ENCODE data around the gene GABRR3. TPM values are rescaled to one million over a fixed set of nuclear protein-coding genes. Genes with fewer than 3 reads are reported as not detected.

GABRR3 gene
- total RNA-seq, 1 donor from 2014 or later = 0.05 TPM

- Mint-ChIP-seq H3K27me3 (no peaks in the 10 kb centered on the region), H3K4me3 (peak overlapping the region; percentile 94)
- intact Hi-C loops (cut with micrococcal nuclease) = loop anchor here (1.0 to 5.0 kb wide), 6 partner anchors 36 to 551 kb away; partner anchors contain the start of gene CLDND1
Measured at GRCh38 chr3:97970956-97971620, 64.0 kb downstream of the GABRR3 start.

DNA sequence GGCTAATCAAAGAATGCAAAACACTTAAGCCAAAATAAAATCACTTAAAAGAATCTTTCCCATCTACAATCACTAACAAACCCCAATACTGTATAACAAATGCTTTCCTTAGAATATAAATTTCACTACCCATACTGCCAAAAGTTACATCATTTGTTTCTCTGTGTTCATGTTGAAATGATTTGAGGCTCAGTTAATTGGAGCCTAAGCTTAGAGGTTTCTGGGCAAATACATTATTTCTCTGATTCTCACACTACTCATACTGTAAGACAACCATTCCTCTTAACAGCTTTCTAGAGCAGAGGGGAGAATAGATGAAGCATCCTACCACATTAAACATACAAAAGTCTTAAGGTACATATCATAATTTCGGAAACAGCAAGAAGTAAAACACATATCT, 65.0 kb downstream of the GABRR3 start:
- H3K27ac Mint-ChIP-seq = peak overlapping the region; percentile 99
- DNase-seq = no peak
- intact Hi-C loops (cut with micrococcal nuclease) = loop anchor here (2.0 to 5.0 kb wide), 5 partner anchors 37 to 552 kb away; partner anchors contain the start of gene CLDND1
- H3K9me3 Mint-ChIP-seq = peaks cover 5% of the 10 kb centered on the region
- no peaks in the 10 kb centered on the region for H3K27me3 Mint-ChIP-seq
- peaks cover 30% of the 10 kb centered on the region for H3K36me3 Mint-ChIP-seq (ENCODE audit: low read depth)
- H3K4me3 Mint-ChIP-seq = peak overlapping the region; percentile 94
- H3K4me1 Mint-ChIP-seq = peaks cover 75% of the 10 kb centered on the region

More at GRCh38 chr3:97970956-97971620, 64.0 kb downstream of the GABRR3 start:
- DNase-seq = no peak
- H3K4me1 Mint-ChIP-seq = peaks cover 76% of the 10 kb centered on the region
- peak overlapping the region; percentile 99 for H3K27ac Mint-ChIP-seq
- peaks cover 22% of the 10 kb centered on the region for H3K36me3 Mint-ChIP-seq (ENCODE audit: low read depth)
- H3K9me3 Mint-ChIP-seq = peaks cover 5% of the 10 kb centered on the region

DNA sequence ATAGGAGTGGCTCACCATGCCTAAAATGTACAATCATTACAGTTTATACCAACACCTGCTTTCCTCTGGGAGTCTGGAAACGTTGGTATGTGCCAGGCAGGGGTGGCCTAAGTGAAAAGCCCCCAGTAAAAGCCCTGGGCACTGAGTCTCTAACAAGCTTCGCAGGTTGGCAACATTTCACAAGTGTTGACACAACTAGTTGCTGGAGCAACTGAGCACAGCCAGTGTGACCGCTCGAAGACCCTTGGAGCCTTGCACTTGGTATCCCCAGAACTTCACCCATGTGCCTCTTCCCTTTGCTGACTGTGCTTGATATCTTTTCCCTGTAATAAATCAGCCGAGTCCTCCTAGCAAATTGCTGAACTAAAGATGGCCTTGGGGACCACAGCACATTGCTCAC, 65.6 kb downstream of the GABRR3 start:
- Mint-ChIP-seq H3K36me3 (ENCODE audit: low read depth) (peaks cover 34% of the 10 kb centered on the region), H3K4me1 (peaks cover 73% of the 10 kb centered on the region), H3K27me3 (no peaks in the 10 kb centered on the region), H3K9me3 (no peaks in the 10 kb centered on the region), H3K27ac (peak overlapping the region; percentile 99), H3K4me3 (peak overlapping the region; percentile 94)
- intact Hi-C loops (cut with micrococcal nuclease) = loop anchor here (2.0 kb wide), 1 partner anchor 23 kb away; no protein-coding TSS in a partner anchor
- no peak for DNase-seq

DNA sequence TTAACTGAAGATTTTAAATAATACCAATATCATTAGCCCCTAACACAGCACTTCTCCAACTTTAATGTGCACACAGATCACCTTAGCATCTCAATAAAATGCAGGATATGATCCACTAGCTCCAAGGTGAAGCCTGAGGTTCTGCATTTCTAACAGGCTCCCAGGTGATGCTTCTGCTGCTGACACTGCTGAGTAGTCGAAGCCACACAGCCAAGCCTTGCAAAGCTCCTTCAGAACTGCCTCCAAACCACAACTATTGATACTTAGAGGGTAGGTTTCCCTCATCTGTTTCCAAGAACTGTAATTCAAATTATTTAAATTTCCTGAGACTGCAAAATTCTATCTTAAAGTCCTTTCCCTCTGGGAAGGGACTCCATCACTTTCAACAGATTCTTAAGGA, 66.7 kb downstream of the GABRR3 start:
- peak; percentile 78 for DNase-seq
- Mint-ChIP-seq H3K36me3 (ENCODE audit: low read depth) (peaks cover 43% of the 10 kb centered on the region), H3K27ac (peak overlapping the region; percentile 99), H3K4me1 (peaks cover 71% of the 10 kb centered on the region), H3K9me3 (no peaks in the 10 kb centered on the region), H3K4me3 (peak overlapping the region; percentile 94), H3K27me3 (no peaks in the 10 kb centered on the region)
- intact Hi-C loops (cut with micrococcal nuclease) = loop anchor here (2.0 kb wide), 1 partner anchor 22 kb away; no protein-coding TSS in a partner anchor

DNA sequence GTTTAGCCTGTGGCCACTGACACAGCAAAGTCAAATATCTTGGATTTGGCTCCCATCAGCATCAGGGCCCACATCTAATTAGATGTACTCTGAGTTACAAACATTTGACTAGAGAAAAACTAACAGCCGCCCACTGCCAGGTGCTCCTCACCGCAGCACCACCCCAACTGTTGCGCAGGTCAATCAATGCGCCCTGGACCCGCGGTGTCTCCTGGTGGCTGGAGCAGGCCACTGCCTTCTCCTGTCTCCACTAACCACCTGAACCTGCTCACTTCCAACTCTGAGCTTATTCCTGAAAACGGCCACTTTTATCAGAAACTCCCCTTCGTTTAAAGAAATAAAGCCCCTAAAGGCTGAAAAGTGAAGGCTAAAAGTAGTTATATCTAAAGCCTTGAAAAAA, 67.1 kb downstream of the GABRR3 start:
- Mint-ChIP-seq H3K4me3 (peak overlapping the region; percentile 94), H3K36me3 (ENCODE audit: low read depth) (peaks cover 43% of the 10 kb centered on the region), H3K4me1 (peaks cover 68% of the 10 kb centered on the region), H3K27me3 (no peaks in the 10 kb centered on the region), H3K9me3 (no peaks in the 10 kb centered on the region), H3K27ac (peak overlapping the region; percentile 27)
- intact Hi-C loops (cut with micrococcal nuclease) = loop anchor here (2.0 kb wide), 1 partner anchor 21 kb away; no protein-coding TSS in a partner anchor
- no peak for DNase-seq

DNA sequence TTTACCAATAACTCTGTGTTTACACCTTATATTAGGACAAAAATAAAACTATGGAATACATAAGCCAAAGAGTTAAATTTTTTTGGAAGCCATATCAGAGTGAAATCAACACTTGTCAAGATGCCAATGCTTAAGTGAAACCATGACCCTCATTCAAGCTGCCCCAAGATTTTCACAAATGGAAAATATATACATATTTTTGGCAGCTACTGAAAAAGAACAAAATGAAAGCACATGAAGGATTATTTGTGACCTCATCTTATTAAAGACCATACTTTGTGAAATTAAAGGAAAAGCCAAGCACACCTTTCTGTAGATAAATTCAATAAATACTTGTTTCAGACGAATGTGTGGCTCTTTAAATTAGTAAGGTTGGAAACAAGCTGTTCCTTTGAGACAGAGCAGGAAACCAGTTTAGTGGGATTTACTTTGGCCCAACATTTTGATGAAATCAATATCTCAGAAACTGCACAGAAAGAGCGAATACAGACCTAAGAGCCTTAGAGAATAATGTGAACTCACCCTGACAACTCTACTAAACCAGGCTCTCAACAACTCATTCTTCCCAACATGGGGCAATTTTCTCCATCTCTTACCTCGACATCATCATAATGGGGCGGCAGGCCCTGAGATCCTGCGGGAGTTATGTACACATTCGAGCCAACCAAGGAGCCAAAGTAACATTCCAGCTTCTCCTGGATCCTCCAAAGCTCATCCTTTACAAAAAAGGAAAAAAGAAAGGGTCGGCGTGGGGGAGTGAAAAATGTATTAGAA, 73.9 kb downstream of the GABRR3 start:
- intact Hi-C loops (cut with micrococcal nuclease) = no loop called here
- H3K27me3 Mint-ChIP-seq = no peaks in the 10 kb centered on the region
- no peaks in the 10 kb centered on the region for H3K9me3 Mint-ChIP-seq
- no peak for DNase-seq
- H3K36me3 Mint-ChIP-seq (ENCODE audit: low read depth) = peaks cover 65% of the 10 kb centered on the region
- H3K4me1 Mint-ChIP-seq = peaks cover 45% of the 10 kb centered on the region
- H3K27ac Mint-ChIP-seq = peak overlapping the region; percentile 45
- H3K4me3 Mint-ChIP-seq = peak overlapping the region; percentile 2

DNA sequence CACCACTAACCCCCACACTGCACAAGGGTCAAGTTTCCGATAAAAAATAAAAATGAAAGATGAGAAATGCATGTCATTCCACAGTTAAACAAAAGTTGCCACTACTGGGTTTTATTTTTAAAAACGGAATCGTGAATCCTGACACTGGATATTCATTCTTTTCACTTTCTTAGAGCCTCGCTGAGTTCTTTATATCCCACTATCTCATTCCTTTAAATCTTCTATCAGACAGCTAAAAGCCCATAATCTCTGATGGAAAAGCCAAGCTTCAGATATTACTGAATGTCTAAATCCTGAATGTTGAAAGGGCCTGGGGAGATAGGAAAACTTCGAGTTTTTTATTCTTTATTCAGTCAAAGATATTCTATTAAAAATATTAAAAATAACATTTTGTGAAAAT, 74.6 kb downstream of the GABRR3 start:
- Mint-ChIP-seq H3K9me3 (no peaks in the 10 kb centered on the region), H3K36me3 (ENCODE audit: low read depth) (peaks cover 64% of the 10 kb centered on the region)

DNA sequence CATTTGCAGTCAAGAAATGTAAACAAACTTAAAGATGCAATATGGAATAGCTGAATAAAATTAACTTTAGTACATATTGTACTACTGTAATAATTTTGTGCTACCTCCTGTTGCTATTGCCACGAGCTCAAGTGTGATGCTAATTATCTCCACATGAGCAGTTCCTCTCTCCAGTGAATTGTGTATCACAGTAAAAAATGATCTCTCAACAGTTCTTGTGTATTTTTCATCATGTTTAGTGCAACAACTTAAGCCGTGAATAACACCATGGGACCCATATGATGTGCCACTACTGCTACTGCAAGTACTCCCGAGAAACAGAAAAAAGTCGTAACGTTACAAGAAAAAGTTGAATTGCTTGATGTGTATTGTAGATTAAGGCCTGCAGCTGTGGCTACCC, 75.2 kb downstream of the GABRR3 start:
- DNase-seq = no peak
- intact Hi-C loops (cut with micrococcal nuclease) = no loop called here
- Mint-ChIP-seq H3K27me3 (no peaks in the 10 kb centered on the region), H3K4me1 (peaks cover 41% of the 10 kb centered on the region), H3K27ac (no peak overlapping the region), H3K4me3 (no peak overlapping the region), H3K36me3 (ENCODE audit: low read depth) (peaks cover 66% of the 10 kb centered on the region), H3K9me3 (no peaks in the 10 kb centered on the region)

More for the DNA sequence above, 74.6 kb downstream of the GABRR3 start:
- Mint-ChIP-seq H3K27me3 (no peaks in the 10 kb centered on the region), H3K27ac (no peak overlapping the region), H3K4me3 (no peak overlapping the region), H3K4me1 (peaks cover 41% of the 10 kb centered on the region)
- no peak for DNase-seq
- intact Hi-C loops (cut with micrococcal nuclease) = no loop called here

- H3K27ac Mint-ChIP-seq = no peak overlapping the region
Measured at GRCh38 chr3:97958796-97959195, 76.3 kb downstream of the GABRR3 start.

GRCh38 chr3:97958396-97958795, 76.7 kb downstream of the GABRR3 start:
- H3K27me3 Mint-ChIP-seq = no peaks in the 10 kb centered on the region
- H3K4me1 Mint-ChIP-seq = peaks cover 31% of the 10 kb centered on the region
- intact Hi-C loops (cut with micrococcal nuclease) = no loop called here
- no peak overlapping the region for H3K27ac Mint-ChIP-seq
- DNase-seq = no peak
- H3K36me3 Mint-ChIP-seq (ENCODE audit: low read depth) = peaks cover 64% of the 10 kb centered on the region
- no peaks in the 10 kb centered on the region for H3K9me3 Mint-ChIP-seq
- H3K4me3 Mint-ChIP-seq = no peak overlapping the region

More at GRCh38 chr3:97958796-97959195, 76.3 kb downstream of the GABRR3 start:
- intact Hi-C loops (cut with micrococcal nuclease) = no loop called here
- H3K9me3 Mint-ChIP-seq = no peaks in the 10 kb centered on the region
- H3K4me1 Mint-ChIP-seq = peaks cover 35% of the 10 kb centered on the region
- H3K4me3 Mint-ChIP-seq = no peak overlapping the region
- no peaks in the 10 kb centered on the region for H3K27me3 Mint-ChIP-seq
- no peak for DNase-seq
- H3K36me3 Mint-ChIP-seq (ENCODE audit: low read depth) = peaks cover 65% of the 10 kb centered on the region

- H3K9me3 Mint-ChIP-seq = no peaks in the 10 kb centered on the region
- intact Hi-C loops (cut with micrococcal nuclease) = no loop called here
- peak overlapping the region; percentile 45 for H3K27ac Mint-ChIP-seq
- H3K36me3 Mint-ChIP-seq (ENCODE audit: low read depth) = peaks cover 68% of the 10 kb centered on the region
- no peaks in the 10 kb centered on the region for H3K27me3 Mint-ChIP-seq
- no peak overlapping the region for H3K4me3 Mint-ChIP-seq
- peaks cover 34% of the 10 kb centered on the region for H3K4me1 Mint-ChIP-seq
- no peak for DNase-seq
Measured at GRCh38 chr3:97957617-97958311, 77.4 kb downstream of the GABRR3 start.

DNA sequence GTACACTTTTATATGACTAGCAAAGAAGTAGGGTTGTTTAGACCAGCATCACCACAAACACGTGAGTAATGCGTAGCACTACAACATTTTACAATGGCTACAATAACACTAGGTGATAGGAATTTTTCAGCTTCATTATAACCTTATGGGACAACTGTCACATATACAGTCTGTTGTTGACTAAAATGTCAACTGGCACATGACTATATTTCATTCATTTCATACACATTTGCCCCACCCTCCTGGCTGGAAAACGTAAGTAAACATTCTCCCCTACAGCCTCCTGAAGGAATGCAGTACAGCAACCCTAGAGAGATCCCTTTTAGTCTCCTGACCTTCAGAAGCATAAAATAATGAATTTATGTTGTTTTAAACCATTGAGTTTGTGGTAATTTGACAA, 79.1 kb downstream of the GABRR3 start:
- H3K9me3 Mint-ChIP-seq = no peaks in the 10 kb centered on the region
- intact Hi-C loops (cut with micrococcal nuclease) = no loop called here
- DNase-seq = no peak
- H3K4me1 Mint-ChIP-seq = peaks cover 19% of the 10 kb centered on the region
- no peak overlapping the region for H3K4me3 Mint-ChIP-seq
- H3K27me3 Mint-ChIP-seq = no peaks in the 10 kb centered on the region
- H3K27ac Mint-ChIP-seq = no peak overlapping the region
- H3K36me3 Mint-ChIP-seq (ENCODE audit: low read depth) = peaks cover 67% of the 10 kb centered on the region

DNA sequence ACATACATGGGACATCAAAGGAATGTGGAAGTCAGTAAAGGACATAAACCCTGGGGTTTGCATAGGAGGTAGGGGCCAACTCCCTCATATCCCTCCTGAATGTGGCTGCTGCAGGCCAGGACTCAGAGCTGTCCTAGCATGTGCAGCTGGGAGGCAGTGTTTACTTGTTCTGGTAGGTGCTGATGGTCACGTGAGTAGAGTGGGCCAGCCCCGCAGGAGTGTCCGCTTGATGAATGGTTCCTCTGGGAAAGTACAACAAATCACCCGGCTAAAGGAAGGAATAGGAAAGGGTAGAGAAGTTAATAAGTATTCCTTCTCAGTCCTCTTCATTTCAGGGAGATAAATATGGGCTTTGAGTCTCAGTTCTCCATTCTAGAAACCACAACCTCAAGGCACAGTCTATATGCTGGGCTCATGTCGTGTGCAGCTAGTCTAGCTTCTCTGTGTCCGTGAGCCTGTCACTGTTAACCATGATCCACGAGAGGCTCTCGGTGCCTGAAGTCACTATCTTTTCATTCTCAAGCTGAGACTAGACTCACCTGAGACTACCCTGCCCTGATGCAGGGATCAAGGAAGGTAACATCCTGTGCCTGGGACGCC, 80.8 kb downstream of the GABRR3 start:
- Mint-ChIP-seq H3K27ac (no peak overlapping the region), H3K4me3 (no peak overlapping the region), H3K36me3 (ENCODE audit: low read depth) (peaks cover 75% of the 10 kb centered on the region)

More for the DNA sequence above, 80.8 kb downstream of the GABRR3 start:
- H3K27me3 Mint-ChIP-seq = no peaks in the 10 kb centered on the region
- peaks cover 17% of the 10 kb centered on the region for H3K4me1 Mint-ChIP-seq
- no peaks in the 10 kb centered on the region for H3K9me3 Mint-ChIP-seq
- intact Hi-C loops (cut with micrococcal nuclease) = no loop called here
- DNase-seq = no peak

Data from activated CD4-positive, alpha-beta T cell treated with anti-CD3 and anti-CD28 coated beads, Interleukin-2, amount 10 ng/mL, durations not matched to agents 24 days and 14 days (primary cell).